Suprapubic skin (tissue), 4 donors: ENCODE results near the gene SMIM29.
A peak's percentile ranks its signal among the peaks of the same experiment; 100 is the strongest.

Experiments
- CTCF ChIP-seq, 2 donors: fragments of 200-600 bp in 1 of 2; fragments of 450-650 bp in 1 of 2; sonication (generic) in 1 of 2; IDR thresholded peaks; one replicate each; pipeline ENCODE4 v1.5.1; 2016 to 2019; ENCODE audit warnings: antibody characterized with exemption in 2 of 2, mild to moderate bottlenecking in 1 of 2, moderate library complexity in 1 of 2
- EP300 ChIP-seq: sonication (generic); formaldehyde crosslinking; IDR thresholded peaks from one replicate; pipeline ENCODE4 v1.6.1; 2017; ENCODE audit warnings: antibody characterized with exemption
- POLR2AphosphoS5 ChIP-seq, 3 donors: sonication (generic); formaldehyde crosslinking; IDR thresholded peaks; one replicate each; pipeline ENCODE4 v1.6.1; 2017; ENCODE audit warnings: antibody characterized with exemption in 3 of 3

GRCh38 chr6:34237722-34238584, 10.9 kb downstream of the SMIM29 start:
- peak in 1 of 2 donors; percentile 13 for TF ChIP-seq CTCF (IDR thresholded peaks at IDR 0.05)
- TF ChIP-seq POLR2AphosphoS5 (IDR thresholded peaks at IDR 0.05), result no peak
- TF ChIP-seq EP300, result no peak
